ENCODE measurements around the gene AEBP1.
A peak's percentile ranks its signal among the peaks of the same experiment; 100 is the strongest.

Gene AEBP1

GRCh38 chr7:44103923-44104859, at the start of gene AEBP1:
Gene AEBP1, plus strand, starts transcription at chr7:44104345. Its CDS starts 321 bp downstream, at chr7:44104666.
- DNase-seq, result peak in 1 of 2 experiments; percentile 35

- DNase-seq, result no peak
These were observed 47.5 kb upstream of the AEBP1 start for GRCh38 chr7:44056681-44057080.

DNA sequence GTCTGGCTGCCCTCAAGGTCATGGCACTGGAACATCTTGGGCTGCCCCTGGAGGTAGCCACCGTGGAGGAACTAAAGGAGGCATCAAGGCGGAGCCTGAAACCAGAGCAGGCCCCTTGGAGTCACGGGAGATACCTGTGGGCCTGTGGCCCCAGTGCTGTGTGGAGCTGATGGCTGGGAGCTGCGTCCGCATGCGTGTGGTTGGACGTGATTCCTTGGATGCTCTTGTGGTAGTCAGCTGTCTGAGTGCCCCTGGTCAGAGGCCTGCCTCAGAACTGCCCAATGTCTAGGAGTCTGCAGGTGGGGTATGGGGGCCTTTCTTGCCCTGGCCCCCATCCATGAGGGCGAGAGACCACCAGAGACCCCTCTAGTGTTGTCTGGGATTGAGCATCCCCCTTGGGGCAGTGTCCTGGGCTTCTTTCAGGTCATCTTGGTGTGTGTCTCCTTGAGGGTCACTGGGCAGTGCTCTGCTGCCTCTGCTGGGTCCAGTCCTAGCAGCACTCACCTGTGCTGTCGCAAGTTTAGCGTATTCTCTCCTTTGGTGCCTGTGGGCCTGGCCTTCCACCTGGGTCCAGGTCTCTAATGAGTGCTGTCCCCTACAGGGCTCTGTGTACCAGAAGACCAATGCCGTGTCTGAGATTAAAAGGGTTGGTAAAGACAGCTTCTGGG, 46.8 kb upstream of the AEBP1 start:
- no peak for DNase-seq

DNA sequence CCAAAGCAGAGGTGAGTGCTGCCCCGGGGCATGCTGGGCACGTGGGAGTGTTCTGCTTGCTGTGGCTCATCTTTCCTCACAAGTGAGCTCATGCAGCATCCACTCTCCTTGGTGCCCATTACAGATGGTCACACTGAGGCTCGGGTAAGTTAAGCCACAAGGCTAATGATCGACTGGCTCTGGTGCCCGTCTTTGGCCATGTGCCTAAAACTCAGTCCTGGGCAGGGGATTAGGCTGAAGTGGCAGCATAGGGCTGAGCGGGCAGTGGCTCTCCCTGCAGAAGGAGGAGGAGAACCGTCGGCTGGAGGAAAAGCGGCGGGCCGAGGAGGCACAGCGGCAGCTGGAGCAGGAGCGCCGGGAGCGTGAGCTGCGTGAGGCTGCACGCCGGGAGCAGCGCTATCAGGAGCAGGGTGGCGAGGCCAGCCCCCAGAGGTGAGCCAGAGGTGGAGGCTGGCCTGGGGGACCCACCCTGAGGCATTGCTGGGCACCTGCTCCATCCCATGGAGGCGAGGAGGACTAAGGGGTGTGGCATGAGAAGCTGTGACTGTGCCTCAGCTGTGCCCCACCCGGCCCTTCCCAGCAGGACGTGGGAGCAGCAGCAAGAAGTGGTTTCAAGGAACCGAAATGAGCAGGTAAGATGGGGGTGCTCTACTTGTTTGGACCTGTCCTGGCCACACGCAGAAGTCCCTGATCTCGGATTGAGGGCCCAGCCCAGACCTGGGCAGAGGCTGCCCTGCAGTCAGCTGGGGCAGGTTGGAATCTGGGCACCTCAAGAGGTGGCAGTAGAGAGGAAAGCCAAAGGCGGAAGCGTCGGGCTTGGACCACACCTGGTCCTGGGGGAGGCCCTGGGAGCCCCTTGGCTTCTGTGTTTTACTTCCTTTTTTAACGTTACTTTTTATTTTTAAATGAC, 46.0 kb upstream of the AEBP1 start:
- DNase-seq, result no peak

DNA sequence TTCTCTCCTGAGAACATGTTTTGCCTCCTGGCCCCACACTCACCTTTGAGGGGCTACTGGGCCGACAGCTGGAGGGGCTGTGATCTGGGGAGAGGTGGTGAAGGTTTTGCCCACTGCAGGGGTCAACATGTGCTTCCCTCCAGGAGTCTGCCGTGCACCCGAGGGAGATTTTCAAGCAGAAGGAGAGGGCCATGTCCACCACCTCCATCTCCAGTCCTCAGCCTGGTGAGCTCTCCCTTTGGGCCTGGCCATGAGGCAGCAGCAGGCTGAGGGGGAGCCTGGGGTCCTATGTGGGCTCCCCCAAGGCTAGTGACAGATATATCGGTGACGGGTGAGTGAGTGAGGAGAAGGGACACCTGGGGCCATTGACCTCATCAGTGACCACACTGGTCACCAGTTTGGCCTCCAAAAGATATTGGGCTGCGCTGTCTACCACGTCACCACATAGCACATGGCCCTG, 45.4 kb upstream of the AEBP1 start:
- DNase-seq, result no peak

GRCh38 chr7:44059219-44060090, 44.7 kb upstream of the AEBP1 start:
- no peak for DNase-seq

DNA sequence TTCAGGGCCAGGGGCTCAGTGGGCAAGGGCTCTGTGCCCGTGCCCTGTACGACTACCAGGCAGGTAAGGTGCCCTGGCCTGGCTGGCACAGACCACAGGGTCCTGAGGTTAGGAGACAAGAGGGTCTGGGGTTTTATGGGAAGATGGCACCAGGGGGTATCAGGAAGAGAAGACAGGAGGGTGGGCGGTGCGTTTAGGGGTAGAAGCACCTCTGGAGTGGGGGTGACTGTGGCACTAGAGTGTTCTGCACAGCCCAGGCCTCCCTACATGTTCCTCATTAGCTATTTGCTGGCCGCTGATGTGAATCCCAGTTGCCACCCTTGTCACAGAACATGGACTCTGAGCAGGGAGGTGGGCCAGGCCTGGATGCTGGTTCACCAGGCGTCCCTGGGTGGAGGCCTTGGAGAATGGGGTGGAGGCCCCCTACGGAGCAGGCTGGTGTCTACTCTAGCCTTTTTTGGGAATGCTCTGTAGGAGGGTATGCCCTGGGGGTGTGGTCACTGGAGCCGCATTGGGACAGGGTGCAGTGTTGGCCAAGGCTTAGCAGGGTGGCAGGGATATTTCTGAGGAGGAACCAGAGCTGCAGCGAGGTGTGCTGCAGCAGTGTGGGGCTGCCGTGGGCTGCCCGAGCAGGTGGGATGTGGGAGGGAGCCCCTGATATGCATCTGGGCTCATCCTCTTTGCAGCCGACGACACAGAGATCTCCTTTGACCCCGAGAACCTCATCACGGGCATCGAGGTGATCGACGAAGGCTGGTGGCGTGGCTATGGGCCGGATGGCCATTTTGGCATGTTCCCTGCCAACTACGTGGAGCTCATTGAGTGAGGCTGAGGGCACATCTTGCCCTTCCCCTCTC, 43.8 kb upstream of the AEBP1 start:
- DNase-seq, result no peak

- no peak for DNase-seq
These were observed 43.0 kb upstream of the AEBP1 start for GRCh38 chr7:44060948-44061644.

- DNase-seq, result no peak
These were observed 42.4 kb upstream of the AEBP1 start for GRCh38 chr7:44061645-44062179.

DNA sequence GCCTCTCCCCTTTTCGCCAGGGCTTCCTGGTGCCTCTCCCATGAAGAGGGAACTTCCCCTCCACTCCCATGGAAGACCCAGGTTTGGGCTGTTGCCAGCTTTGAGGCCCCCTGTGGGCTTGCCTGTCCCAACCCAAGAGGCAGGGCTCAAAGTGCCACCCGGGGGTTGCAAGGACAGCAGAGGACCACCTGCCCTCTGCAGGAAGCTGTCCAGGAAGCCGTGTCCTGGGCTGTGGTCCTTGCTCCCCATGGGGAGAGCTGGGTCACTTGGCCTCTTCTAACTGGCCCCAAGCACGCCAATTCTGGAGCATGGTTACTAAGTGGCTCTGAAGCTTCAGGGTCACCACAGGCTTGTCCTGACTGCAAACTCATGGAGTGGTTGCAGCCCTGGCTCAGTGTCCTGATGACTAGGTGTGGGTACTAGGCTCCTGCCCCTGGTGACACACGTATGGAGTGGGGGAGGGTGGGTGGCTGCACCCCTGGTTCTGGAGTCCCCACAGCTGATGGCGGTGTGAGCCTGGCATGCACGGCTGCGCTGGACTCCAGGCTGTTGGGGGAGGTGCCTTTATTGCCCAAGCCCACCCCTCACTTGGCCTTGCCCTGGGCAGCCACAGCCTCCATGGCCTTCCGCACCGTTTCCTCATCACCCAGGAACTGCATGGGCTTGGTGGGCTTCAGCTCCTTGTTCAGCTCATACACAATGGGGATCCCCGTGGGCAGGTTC, 41.8 kb upstream of the AEBP1 start:
- no peak for DNase-seq

DNA sequence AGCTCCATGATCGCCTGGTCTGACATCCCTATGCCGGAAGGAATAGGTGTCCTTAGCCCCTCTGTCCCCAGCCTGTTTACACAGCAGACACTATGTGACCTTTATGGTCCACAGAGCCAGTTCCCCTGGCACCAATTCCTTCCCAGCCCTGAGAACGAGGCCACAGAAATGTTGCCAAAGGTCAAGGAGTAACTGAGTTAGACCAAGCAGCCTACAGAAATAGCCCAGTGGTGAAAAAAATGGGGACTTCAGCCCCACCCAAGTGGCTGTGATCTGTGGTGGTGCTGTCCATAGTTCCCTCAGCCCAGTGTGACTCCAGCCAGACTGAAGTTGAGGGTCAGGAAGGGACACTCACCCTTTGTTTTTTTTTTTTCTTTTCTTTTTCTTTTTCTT, 41.2 kb upstream of the AEBP1 start:
- no peak for DNase-seq

GRCh38 chr7:44063547-44063893, 40.6 kb upstream of the AEBP1 start:
- no peak for DNase-seq

GRCh38 chr7:44063894-44064651, 40.1 kb upstream of the AEBP1 start:
- no peak for DNase-seq

DNA sequence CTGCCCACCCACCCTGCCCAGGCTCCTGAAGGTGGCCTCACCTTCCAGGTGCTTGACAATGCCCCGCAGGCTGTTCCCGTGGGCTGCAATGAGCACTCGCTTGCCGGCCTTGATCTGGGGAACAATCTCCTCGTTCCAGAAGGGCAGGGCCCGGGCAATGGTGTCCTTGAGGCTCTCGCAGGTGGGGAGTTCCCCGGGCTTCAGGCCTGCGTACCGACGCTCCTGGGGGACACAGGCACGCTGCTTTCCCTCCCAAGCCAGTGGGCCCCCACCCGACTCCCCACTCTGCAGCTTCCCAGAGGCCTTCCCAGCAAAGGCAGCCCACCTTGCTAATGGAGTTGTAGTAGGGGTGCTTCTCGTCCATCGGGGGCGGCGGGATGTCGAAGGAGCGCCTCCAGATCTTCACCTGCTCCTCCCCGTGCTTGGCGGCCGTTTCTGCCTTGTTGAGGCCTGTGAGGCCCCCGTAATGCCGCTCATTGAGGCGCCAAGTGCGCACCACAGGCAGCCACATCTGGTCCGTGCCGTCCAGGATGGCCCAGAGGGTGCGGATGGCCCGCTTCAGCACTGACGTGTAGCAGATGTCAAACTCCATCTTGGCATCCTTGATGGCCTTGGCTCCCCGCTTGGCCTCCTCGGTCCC, 39.2 kb upstream of the AEBP1 start:
- no peak for DNase-seq

DNA sequence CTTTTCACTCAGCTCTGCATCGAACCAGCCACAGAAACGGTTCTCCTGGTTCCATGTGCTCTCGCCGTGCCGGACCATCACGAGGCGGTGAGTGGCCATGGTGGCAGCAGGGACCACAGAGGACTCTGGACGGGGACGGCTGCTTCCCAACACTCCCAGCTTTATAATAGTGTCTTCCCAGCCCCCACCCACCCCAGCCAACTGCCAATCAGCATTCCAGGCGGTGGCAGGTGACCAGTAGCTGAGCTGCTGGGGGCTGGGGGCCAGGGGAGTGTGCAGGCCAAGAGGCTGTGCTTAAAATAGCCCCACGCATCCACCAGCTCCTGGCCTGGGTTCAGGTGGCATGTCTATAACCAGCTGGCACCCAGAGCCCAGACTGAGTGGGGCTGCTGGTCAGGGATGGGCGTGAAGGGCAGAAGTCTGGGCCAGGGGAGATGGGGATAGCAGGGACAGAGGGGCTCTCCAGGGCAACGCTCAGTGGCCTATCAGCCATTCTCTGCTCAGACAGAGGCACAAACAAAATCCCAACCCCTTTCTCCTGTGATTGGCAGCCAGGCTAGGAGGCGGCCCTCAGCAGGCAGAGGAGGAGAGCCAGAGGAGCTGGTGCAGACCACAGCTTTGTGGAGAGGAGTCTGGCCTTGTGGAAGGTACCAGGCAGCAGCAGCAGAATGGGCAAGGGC, 38.6 kb upstream of the AEBP1 start, which contains the start of gene PGAM2:
Gene PGAM2 (minus strand): TSS at position 137 of the 680 bp plus-strand sequence. CDS start 38 bp downstream, at position 99.
- DNase-seq, result no peak

DNA sequence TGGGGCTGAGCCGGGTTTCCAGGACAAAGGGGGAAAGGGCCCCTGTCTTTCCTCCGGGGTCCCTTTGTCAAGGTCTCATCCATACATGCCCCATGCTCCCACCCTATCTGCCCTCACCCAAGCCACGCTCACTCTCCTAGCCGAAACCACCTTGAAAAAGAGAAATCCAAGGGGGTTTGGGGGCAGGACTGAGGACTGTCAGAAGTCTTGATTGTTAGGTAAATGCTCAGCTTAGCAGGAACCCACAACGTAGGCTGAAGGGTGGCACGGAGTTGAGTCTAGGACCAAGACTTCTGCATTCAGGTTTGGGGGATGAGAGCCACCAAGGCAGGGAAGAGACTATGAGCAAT, 38.1 kb upstream of the AEBP1 start:
- DNase-seq, result no peak

- DNase-seq, result no peak
These were observed 37.6 kb upstream of the AEBP1 start for GRCh38 chr7:44066494-44067063.

All from NCI-H1930 (cell line).